ENCODE measurements around the gene CCDC191.

Gene CCDC191

GRCh38 chr3:114025451-114025850 lies 30.9 kb downstream of the CCDC191 start:
- no peaks in the 10 kb centered on the region for H4K20me1 ChIP-seq (ENCODE audit: low read depth, low read length)
- H3K27me3 ChIP-seq (ENCODE audit: low read length): no peaks in the 10 kb centered on the region
- H3K36me3 ChIP-seq (ENCODE audit: low read length): no peaks in the 10 kb centered on the region
- no peak overlapping the region for H3K4me2 ChIP-seq (ENCODE audit: low read depth, low read length, poor library complexity, severe bottlenecking)
- no peak overlapping the region for H3K27ac ChIP-seq (ENCODE audit: low read depth, low read length)
- no peak overlapping the region for H3K9ac ChIP-seq (ENCODE audit: low read length)
- H3K9me3 ChIP-seq (ENCODE audit: insufficient read depth, low read length): no peaks in the 10 kb centered on the region
- no peak overlapping the region for H2AFZ ChIP-seq (ENCODE audit: low read depth, low read length, severe bottlenecking)
- no peaks in the 10 kb centered on the region for H3K9me2 ChIP-seq (replicated peaks; ENCODE audit: insufficient read depth, low read length)
- no peaks in the 10 kb centered on the region for H3K79me2 ChIP-seq (ENCODE audit: insufficient read depth, low read length)
- H3K4me3 ChIP-seq (ENCODE audit: insufficient read depth, low read length, poor library complexity, severe bottlenecking): no peak overlapping the region
- TF ChIP-seq EZH2phosphoT487 (conservative IDR thresholded peaks at IDR 0.05; ENCODE audit: low read length): no peak
- TF ChIP-seq CTCF (IDR thresholded peaks at IDR 0.05; ENCODE audit: insufficient read depth, low read length, poor library complexity, severe bottlenecking): no peak
- H3F3A ChIP-seq (ENCODE audit: insufficient read depth): no peaks in the 10 kb centered on the region

DNA sequence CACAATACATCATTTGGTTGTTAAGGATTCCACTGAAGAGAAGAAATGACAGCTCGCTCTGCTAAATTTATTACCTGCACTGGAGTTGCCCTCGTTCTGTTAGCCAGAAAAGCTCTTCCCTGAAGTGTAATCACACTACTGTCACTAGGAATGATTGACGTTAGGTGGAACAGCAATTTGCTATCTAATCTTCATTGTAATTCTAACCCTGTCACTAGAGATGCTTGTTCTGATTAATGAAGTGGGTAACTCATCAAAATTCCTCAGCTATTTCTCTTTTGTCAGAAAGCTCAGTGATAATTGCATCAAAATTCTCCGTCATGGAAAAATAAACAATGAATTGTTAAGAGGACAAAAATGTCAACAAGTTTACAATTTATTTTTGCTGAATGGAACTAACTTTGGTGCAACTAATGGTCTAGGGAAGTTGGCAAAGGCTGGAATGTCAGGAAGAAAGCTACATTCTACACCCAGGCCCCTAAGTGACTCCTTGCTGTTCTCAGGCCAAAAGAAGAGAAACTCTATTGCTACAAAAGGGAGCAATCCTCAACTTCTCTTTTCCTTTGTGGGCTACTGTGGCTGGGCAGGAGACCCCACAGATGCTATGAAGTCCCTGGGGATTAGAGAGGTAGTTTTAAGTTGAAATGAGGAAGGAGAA lies 34.1 kb downstream of the CCDC191 start:
- Histone ChIP-seq H4K20me1 (ENCODE audit: low read depth, low read length) (no peaks in the 10 kb centered on the region), H3K4me3 (ENCODE audit: insufficient read depth, low read length, poor library complexity, severe bottlenecking) (no peak overlapping the region), H3K79me2 (ENCODE audit: insufficient read depth, low read length) (no peaks in the 10 kb centered on the region), H3K9ac (ENCODE audit: low read length) (no peak overlapping the region), H3K9me2 (replicated peaks; ENCODE audit: insufficient read depth, low read length) (no peaks in the 10 kb centered on the region), H3K4me2 (ENCODE audit: low read depth, low read length, poor library complexity, severe bottlenecking) (no peak overlapping the region), H3K9me3 (ENCODE audit: insufficient read depth, low read length) (no peaks in the 10 kb centered on the region), H3K27ac (ENCODE audit: low read depth, low read length) (no peak overlapping the region), H3F3A (ENCODE audit: insufficient read depth) (no peaks in the 10 kb centered on the region), H3K27me3 (ENCODE audit: low read length) (no peaks in the 10 kb centered on the region), H3K36me3 (ENCODE audit: low read length) (no peaks in the 10 kb centered on the region), H2AFZ (ENCODE audit: low read depth, low read length, severe bottlenecking) (no peak overlapping the region)
- TF ChIP-seq EZH2phosphoT487 (conservative IDR thresholded peaks at IDR 0.05; ENCODE audit: low read length) (no peak), CTCF (IDR thresholded peaks at IDR 0.05; ENCODE audit: insufficient read depth, low read length, poor library complexity, severe bottlenecking) (no peak)

GRCh38 chr3:114020907-114021306 lies 35.4 kb downstream of the CCDC191 start:
- Histone ChIP-seq H3K9me3 (ENCODE audit: insufficient read depth, low read length) (no peaks in the 10 kb centered on the region), H3F3A (ENCODE audit: insufficient read depth) (no peaks in the 10 kb centered on the region), H2AFZ (ENCODE audit: low read depth, low read length, severe bottlenecking) (no peak overlapping the region), H3K27ac (ENCODE audit: low read depth, low read length) (no peak overlapping the region), H3K27me3 (ENCODE audit: low read length) (no peaks in the 10 kb centered on the region), H3K36me3 (ENCODE audit: low read length) (no peaks in the 10 kb centered on the region), H4K20me1 (ENCODE audit: low read depth, low read length) (no peaks in the 10 kb centered on the region), H3K9me2 (replicated peaks; ENCODE audit: insufficient read depth, low read length) (no peaks in the 10 kb centered on the region), H3K9ac (ENCODE audit: low read length) (no peak overlapping the region), H3K79me2 (ENCODE audit: insufficient read depth, low read length) (no peaks in the 10 kb centered on the region), H3K4me3 (ENCODE audit: insufficient read depth, low read length, poor library complexity, severe bottlenecking) (no peak overlapping the region), H3K4me2 (ENCODE audit: low read depth, low read length, poor library complexity, severe bottlenecking) (no peak overlapping the region)
- TF ChIP-seq EZH2phosphoT487 (conservative IDR thresholded peaks at IDR 0.05; ENCODE audit: low read length) (no peak), CTCF (IDR thresholded peaks at IDR 0.05; ENCODE audit: insufficient read depth, low read length, poor library complexity, severe bottlenecking) (no peak)
